LNCaP clone FGC (cell line): ENCODE measurements around the gene ATP7A.
"Not testable (repeated sequence)": the region's sequence is repeated elsewhere in the genome, so short reads cannot be mapped to it uniquely, and the experiment has no call there.

Experiments
- DNase-seq: peaks from one replicate; pipeline ENCODE4 v3.0.0-alpha.2; 2011; ENCODE audit warnings: low read depth
- H3K4me3 ChIP-seq: 2 replicates; pipeline ENCODE4 v1.5.1; 2011; ENCODE audit warnings: mild to moderate bottlenecking, low read depth, low read length, control low read depth
- CTCF ChIP-seq: IDR thresholded peaks from 2 replicates; pipeline ENCODE4 v1.5.1; 2012; ENCODE audit warnings: mild to moderate bottlenecking; ENCODE audit not compliant: control insufficient read depth, insufficient read depth; ENCODE audit errors: extremely low read depth

The ATP7A gene

GRCh38 chrX:77910108-77910840, at the start of gene ATP7A:
Gene ATP7A (plus strand): TSS chrX:77910693. CDS start chrX:77971642, 60,949 bp downstream.
- peak; percentile 67 for DNase-seq
- TF ChIP-seq CTCF = peak; percentile 67
- H3K4me3 ChIP-seq = peak within 1 kb of the TSS; percentile 70

GRCh38 chrX:77875372-77875771, 35.1 kb upstream of the ATP7A start:
- no peak overlapping the region for H3K4me3 ChIP-seq
- no peak for DNase-seq
- TF ChIP-seq CTCF = no peak

GRCh38 chrX:77881418-77881817, 29.1 kb upstream of the ATP7A start:
- H3K4me3 ChIP-seq, DNase-seq: not testable (repeated sequence)

GRCh38 chrX:77892887-77893286, 17.6 kb upstream of the ATP7A start:
- TF ChIP-seq CTCF = no peak
- no peak for DNase-seq
- H3K4me3 ChIP-seq = no peak overlapping the region

GRCh38 chrX:77893713-77894112, 16.8 kb upstream of the ATP7A start:
- DNase-seq = no peak
- no peak for TF ChIP-seq CTCF
- peak overlapping the region; percentile 76 for H3K4me3 ChIP-seq

GRCh38 chrX:77894921-77895886, 15.3 kb upstream of the ATP7A start, which contains the start of gene MAGT1:
Gene MAGT1 (minus strand): TSS chrX:77895435. CDS start chrX:77895410, 25 bp downstream.
- DNase-seq = peak; percentile 92
- no peak for TF ChIP-seq CTCF
- H3K4me3 ChIP-seq = peak within 1 kb of the TSS; percentile 76

- peak; percentile 42 for TF ChIP-seq CTCF
- peak within 1 kb of the TSS; percentile 71 for H3K4me3 ChIP-seq
- DNase-seq = peak; percentile 95
These were observed 11.2 kb upstream of the ATP7A start, which contains the start of gene COX7B for GRCh38 chrX:77899081-77899828. Gene COX7B (plus strand): TSS chrX:77899468. CDS start chrX:77899554, 86 bp downstream.
